Colon (tissue), 2 donors: ENCODE results near the gene TF.
"Not testable (repeated sequence)": the region's sequence is repeated elsewhere in the genome, so short reads cannot be mapped to it uniquely, and the experiment has no call there.

Source experiments
- FAIRE-seq: peaks from 2 replicates; lab custom pipeline; 2012; peaks lifted over from hg19 to GRCh38; lab: Jason Lieb, UNC
- donor health status: control.
- donor health status: control.

The TF gene

DNA sequence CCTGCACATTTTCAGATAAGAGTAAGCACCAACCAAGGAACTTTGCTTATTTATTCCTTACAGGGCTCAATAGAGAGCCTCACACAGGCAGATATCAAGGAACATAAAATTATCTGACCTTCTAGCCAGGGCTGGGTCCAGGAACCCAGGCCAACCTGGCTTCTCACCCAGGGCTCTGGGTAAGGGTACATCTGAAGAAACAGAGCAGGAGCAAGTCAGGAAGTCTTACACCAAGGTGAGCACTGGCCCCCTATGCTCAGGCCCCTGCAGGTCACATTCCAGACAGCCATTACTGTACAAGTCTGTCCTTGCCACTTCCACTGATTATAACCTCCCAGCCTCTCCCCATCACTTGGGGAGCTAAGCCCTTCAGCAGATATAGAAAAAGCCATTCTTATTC lies 19.1 kb downstream of the TF start:
- FAIRE-seq, result no peak

DNA sequence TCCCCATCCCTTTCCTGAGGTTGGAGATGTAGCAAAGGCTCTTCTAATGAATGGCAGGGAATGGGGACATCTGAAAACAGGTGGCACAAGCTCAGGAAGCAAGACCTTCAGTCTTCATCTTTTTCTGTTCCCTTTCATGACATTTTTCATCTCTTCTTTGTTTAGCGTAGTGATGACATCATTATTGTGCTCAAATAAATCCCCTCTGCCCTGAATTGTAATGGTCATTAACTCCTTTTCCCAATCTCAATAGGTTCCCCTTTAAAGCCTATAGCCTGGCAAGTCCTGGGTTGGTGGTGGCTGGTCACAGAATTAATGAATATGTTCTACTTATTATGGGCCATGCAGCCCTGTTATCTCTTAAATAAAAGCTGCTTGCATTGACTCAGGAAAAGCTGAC lies 21.4 kb downstream of the TF start:
- FAIRE-seq, result no peak

DNA sequence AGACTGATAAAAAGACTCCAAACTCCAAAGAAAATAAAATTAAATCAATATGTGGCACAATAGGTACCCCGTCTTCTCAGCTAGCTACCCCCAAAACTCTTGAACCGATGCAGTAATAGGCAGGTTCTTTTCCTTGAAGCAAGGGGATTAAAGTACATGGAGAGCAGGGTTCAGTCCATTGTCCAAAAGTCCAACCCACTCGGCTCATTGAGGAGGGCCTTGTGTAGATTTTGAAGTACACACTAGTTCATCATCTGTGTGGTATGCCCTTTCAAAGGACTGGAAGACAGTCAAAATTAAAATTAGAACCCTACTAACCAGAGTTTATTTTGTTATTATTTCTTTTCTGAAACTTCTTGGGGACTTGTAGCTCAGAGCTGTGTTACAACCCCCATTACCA lies 23.3 kb downstream of the TF start:
- FAIRE-seq, result no peak

DNA sequence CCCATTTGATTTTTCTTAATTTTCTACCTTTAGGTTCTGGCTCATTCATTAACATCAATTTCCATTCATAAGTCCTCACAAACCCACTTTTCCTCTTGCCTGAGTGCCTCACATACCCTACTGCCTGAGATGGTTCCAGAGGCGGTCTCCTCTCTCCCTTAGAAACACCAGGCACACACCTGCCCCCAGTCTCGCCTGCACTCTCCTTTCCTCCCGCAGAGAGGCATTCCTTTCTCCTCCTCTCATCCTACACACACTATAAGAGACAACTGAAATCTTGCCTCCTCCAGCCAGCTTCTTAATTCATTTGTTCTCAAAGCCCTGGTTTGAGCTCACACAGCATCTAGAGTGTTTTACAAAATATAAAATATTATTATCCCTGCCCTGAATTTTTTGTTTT lies 27.5 kb downstream of the TF start:
- no peak for FAIRE-seq

DNA sequence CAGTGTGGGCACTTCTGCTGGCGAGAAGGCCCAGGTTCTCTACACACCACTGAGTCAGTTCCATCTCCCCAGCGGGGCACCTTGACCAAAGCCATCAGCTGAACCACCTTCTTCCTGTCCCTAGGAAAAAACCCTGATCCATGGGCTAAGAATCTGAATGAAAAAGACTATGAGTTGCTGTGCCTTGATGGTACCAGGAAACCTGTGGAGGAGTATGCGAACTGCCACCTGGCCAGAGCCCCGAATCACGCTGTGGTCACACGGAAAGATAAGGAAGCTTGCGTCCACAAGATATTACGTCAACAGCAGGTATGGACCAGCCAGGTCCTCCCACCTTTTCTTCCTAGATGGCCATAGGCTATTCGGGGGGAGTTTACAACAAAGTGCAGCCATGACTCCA lies 29.1 kb downstream of the TF start:
- FAIRE-seq, result no peak

DNA sequence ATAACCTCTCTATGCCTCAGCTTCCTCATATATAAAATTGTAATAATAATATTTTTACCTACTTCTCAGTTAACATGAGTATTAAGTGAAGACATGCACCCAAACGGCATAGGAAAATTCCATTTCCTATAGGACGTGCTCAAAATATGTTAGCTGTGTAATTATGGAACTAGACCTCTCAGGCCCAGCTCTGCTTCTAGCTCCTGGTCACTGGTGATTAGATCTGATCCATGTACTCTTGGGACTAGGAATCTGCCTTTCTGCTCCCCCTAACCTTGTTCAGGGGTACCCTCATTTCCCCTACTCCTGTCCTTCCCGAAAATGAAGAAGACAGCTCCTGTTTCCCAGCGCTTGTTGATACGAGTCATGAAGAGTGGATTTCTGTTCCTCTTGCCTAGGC lies 29.6 kb downstream of the TF start:
- no peak for FAIRE-seq

DNA sequence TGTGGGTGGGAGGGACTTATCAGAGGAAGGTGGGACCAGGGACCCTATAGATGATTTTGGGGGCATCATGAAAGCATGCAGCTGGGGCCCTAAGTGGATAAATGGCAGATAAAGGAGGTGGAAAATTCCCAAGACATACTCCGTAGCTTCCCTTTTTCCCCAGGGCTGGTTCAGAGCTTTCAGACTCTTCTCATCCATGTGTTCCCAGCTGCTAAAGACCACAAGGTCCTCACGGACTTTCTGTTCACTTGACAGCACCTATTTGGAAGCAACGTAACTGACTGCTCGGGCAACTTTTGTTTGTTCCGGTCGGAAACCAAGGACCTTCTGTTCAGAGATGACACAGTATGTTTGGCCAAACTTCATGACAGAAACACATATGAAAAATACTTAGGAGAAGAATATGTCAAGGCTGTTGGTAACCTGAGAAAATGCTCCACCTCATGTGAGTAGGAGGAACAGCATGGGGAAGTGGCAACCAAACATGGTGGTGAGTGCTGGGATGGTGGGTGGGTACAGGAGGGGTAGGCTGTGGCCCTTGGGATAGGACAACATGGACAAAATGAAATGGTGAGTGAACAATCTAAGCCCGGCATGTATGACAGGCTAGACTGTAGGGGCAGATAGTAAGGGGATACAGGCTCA lies 30.7 kb downstream of the TF start:
- no peak for FAIRE-seq

DNA sequence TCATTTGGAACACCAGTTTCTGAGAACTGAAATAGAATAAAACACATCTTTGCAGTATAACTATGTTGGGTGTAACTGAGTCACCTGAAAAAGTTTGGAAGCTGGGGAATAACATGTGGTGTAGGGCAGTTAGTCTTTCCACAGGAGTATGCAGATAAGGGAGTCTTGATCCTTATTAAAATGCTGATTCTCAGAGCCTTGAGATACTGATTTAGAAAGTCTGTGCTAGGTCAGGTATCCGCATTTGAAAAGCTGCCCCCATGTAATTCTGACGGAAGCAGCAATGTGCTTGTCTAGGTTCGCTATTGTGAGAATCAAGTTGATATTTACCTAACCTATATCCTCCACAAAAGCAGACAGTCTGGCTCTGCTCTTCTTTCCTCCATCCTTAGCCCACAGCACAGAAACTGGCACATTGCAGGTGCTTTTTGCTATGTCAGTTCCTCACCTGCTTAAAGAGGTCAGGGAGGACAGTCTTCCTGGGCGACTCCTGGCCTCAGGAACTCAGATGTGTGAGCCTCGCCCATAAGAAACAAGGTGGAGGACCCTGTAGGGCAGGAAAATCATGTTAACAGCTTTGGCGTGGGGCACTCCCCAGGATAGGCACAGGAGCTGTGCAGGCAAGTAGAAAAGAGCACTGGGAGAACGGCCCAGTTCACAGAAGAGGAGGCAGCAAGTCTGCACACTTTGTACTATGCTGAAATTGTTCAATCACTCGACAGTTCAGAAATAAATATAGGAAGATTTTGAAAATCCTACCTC lies 31.8 kb downstream of the TF start:
- FAIRE-seq, result no peak

DNA sequence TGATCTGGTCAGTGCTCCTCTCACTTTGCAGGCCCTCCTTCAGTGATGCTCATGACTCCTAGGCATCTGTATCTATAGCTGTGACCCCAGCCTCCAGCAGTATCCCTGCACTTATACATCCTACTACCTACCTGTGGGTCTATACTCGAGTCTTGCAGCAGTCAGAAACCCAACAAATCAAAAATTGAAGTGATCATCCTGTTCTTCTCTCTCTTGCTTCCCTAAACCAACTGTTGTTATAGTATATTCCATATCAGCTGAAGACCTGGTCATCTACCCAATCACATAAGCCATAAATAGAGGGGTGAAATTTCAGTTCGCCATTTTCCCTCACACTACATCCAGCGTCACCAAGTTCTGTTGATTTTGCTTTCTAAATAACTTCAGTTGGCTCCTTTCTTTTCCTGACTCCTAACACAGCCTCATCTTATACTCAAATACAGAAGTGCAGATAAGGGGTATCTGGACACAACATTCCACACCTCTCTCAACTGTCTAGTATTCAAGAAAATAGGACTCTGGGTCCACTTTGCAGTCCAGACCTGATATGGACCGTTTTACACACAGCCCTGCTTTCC lies 33.5 kb downstream of the TF start:
- no peak for FAIRE-seq

DNA sequence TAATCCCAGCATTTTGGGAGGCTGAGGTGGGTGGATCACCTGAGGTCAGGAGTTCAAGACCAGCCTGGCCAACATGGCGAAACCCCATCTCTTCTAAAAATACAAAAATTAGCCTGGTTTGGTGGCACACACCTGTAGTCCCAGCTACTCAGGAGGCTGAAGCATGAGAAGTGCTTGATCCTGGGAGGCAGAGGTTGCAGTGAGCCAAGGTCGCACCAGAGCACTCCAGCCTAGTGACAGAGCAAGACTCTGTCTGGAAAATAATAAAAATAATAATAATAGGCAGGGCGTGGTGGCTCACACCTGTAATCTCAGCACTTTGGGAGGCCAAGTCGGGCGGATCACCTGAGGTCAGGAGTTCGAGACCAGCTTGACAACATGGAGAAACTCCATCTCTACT lies 34.6 kb downstream of the TF start:
- FAIRE-seq, result not testable (repeated sequence)

DNA sequence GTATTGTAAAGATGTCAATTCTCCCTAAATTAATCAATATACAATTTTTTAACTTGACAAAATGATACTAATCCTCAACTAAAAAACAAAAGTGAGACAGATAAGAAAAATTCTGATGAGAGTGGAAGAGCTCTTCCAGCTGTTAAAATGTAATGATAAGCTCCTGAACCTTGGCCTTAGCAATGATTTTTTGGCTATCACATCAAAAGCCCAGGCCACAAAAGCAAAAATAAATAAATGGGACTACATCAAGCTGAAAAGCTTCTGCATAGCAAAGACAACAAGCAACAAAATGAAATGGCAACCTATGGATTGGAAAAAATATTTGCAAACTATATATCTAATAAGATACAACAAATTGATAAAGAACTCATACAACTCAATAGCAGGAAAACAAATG lies 35.4 kb downstream of the TF start:
- no peak for FAIRE-seq

DNA sequence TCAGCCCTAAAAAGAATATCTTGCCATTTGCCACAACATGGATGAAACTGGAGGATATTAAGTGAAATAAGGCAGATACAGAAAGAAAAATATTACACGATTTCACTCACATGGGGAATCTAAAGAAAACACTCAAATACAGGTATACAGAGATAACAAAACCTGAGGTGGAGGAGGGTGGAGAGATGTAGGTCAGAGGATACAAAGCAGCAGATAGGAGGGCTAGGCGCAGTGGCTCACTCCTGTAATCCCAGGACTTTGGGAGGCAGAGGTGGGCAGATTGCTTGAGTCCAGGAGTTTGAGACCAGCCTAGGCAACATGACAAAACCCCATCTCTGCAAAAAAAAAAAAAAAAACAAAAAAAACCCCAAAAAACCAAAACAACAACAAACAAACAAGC lies 36.3 kb downstream of the TF start:
- no peak for FAIRE-seq

DNA sequence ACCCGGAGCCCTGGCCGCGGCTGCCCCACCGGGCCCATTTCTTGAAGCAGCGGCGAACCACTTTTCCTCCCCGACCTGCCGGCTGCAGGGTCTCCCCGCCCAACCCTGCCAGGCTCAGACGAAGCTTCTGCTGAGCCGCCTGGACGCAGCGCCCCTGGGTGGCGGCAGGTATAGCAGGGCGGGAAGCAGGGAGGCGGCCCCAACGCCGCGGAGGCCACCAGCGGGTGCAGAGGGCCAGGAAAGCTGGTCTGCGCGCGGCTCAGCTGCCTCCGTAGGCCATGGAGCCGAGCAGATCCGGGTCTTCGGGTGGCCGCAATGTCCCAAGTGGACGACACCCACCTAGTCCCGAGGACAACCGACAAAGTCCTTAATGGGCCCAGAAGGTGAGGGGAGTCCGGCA lies 37.6 kb downstream of the TF start:
- FAIRE-seq, result no peak

DNA sequence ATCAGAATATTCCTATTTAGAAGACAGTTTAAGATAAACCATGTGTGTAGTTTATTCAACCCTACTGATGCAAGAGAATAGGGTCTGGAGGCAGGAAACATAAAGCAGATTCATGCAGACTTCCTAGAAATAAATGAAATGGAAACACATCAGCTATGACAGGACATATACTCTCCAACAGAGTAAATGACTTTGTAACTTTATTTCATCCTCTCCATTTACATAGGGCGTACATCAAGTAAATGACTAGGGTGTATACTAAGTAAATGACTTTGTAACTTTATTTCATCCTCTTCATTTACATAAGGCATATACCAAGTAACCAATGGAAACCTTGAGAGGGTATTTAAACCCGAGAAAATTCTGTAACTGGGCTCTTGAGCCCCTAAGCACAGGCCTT lies 41.8 kb downstream of the TF start:
- no peak for FAIRE-seq

DNA sequence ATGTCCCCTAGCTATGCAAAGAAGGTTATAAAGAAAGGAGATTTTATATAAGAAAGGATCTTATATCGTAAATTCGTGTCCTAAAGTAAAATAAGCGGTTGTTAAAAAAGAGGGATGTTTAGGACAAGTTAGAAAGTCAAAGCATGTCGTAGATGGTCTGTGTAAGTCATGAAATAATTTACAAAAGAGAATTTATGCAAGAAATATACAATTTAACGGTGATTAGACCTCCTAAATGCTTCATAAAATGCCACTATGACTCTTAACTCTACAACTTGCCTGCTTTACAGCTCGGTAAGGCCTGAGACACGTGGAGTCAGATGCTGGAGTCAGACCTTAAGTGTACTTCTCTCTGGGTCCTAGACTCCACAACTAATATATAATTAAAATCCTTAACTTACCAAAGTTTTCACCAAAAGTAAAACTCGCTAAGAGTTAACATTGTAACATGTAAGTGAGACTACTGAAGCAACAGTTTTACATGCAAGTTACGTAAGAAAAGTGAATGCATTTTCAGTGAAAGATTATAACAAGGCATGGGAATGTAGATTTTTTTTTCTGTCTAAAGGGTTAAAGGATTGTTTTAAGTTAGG lies 46.1 kb downstream of the TF start:
- FAIRE-seq, result no peak

DNA sequence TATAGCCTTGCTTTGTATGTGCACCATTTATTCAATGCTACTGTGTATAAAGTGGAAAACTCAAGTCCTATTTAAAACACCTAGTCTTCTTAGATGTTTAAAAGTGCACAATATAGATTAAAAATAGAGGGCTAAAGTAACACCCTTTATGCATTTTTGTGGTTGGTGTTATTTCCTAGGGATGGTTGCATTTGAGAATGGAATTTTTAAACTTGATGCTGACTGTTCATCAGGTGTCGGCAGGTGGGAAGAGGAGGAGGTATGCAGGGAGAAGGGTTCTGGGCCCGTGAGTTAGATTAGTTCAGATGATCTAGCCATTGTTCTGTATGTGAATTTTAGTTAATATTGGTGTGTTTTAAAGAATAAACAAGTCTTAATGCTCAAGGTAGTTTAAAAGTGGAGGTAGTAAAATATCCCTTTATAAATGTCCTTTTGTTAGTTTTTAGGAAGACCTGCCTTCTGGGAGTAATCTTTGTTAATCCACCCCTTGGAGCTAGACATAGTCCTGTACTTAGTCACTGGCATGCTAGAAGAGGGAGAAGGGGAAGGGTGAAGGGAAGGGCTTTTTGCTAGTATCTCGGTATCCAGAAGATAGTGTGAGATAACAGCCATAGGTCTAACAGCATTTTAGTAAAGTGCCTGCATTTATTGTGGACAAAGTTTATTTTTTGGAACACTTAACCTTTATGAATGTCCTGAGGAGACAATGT lies 51.4 kb downstream of the TF start:
- no peak for FAIRE-seq

DNA sequence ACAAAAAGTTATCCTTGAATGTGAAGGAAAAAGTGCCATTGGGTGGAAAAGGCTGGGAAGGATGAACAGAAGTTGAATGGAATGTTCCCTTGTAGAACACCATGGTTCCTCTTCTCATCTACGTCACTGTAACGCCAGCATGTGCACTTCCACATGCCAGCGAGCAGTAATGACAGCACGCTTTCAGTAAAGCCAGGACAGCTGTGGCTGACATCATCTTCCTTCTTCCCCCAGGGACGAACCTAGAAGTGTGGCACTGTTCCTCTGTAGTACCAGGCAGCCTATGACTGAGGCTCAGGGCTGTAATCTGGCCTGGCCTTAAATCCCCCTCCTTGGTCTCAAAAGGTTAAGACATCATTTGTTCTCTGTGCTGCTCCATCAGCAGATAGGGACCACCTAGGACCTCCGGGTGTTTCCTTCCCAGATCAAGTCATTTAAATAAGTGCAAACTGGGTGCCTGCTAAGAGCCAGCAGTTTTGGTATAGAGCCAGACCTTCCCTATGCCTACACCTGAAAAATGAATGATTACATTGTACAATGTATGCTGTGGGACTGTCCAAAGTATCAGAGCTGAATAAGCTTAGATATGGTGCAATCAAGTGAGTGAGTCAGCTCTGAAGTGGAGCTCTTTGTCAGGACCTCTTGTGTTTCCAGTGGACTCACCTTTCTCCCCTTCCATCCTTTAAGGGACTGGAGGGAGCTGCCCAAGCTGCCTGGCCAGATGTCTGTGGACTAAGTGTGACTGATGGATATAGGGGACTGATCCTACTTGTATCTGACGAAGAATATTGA lies 53.8 kb downstream of the TF start:
- no peak for FAIRE-seq

DNA sequence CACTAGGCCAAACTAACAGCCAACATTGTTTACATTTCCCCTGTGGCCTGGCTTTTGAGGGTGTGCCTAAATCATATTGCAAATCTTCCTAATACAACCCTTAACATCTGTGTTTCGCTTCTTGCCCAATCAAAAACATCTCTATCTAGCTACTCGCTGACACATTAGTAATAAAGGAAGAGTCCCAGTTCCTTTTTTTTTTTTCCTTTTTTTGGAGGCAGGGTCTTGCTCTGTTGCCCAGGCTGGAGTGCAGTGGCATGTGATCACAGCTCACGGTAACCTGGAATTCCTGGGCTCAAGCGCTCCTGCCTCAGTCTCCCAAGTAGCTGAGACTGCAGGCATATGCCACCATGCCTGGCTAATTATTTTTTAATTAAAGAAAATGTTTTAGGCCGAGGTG lies 57.3 kb downstream of the TF start:
- FAIRE-seq, result no peak

DNA sequence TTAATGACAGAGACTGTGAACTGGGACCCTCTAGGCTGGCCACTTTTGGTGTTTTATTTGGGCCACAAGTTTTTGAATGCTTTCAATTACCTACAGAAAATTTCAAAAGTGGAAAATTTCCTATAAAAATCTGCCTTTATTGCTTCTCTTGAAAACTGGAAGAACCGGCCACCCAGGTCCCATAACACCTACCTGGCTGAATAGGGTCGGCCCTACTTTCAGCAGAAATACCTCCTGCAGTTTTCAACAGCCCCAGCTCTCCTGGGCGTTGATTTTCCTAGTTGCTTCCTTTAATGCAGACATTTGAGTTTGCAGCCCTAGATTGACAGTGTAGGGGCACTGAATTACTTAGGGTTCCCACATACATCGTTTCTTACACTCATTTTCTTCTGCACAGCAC lies 58.7 kb downstream of the TF start:
- no peak for FAIRE-seq

DNA sequence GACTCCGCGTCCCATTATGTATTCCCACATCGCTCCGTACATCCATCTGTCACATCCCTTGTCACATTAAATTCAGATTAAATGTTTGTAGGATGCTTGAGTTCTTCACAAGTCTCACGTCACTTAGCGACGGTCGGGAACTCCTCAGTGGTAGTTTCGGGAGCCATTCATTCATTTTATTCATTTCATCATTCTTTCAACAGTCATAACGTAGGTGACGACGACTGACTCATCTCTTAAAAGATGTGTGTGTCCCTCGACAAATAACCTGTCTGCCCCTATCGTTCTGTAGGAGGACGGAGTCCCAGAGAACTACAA lies 59.1 kb downstream of the TF start:
- no peak for FAIRE-seq

DNA sequence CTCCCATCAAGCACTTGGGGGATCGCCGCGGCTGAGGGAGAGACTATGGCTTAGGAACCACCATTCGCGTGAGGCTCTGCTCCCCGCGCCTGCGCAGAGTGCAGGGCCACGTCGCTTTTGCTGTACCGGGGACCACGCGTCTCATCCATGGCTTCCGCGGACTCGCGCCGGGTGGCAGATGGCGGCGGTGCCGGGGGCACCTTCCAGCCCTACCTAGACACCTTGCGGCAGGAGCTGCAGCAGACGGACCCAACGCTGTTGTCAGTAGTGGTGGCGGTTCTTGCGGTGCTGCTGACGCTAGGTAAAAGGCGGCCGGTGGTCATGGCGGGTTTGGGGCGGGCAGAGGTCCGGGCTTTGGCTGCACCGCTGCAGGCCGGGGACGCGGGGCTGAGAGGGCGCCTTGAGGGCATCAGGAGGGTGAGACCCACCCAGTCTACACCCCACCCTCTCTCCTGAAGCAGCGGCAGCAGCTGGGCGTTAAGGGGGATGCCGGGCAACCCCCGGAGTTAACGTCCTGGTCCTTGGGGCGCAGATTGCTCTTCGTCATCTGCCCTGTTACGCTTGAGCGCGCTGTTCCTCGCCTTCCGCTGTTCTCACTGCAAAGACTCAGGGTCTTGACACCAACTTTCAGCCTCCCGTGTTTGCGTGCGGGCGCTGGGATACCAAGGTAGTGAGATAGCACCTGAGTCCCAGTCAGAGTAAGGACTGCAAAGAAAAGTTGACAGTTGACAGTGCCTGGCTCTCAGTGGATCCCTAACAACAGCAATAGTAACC lies 59.7 kb downstream of the TF start, which contains the start of gene SRPRB:
Gene SRPRB (plus strand): TSS at position 114 of the 774 bp plus-strand sequence. CDS start 34 bp downstream, at position 148.
- no peak for FAIRE-seq
